ENCODE measurements around the gene GPRASP3.
"Not testable (repeated sequence)": the region's sequence is repeated elsewhere in the genome, so short reads cannot be mapped to it uniquely, and the experiment has no call there.

The GPRASP3 gene, protein sequence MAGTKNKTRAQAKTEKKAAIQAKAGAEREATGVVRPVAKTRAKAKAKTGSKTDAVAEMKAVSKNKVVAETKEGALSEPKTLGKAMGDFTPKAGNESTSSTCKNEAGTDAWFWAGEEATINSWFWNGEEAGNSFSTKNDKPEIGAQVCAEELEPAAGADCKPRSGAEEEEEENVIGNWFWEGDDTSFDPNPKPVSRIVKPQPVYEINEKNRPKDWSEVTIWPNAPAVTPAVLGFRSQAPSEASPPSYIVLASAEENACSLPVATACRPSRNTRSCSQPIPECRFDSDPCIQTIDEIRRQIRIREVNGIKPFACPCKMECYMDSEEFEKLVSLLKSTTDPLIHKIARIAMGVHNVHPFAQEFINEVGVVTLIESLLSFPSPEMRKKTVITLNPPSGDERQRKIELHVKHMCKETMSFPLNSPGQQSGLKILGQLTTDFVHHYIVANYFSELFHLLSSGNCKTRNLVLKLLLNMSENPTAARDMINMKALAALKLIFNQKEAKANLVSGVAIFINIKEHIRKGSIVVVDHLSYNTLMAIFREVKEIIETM

DNA sequence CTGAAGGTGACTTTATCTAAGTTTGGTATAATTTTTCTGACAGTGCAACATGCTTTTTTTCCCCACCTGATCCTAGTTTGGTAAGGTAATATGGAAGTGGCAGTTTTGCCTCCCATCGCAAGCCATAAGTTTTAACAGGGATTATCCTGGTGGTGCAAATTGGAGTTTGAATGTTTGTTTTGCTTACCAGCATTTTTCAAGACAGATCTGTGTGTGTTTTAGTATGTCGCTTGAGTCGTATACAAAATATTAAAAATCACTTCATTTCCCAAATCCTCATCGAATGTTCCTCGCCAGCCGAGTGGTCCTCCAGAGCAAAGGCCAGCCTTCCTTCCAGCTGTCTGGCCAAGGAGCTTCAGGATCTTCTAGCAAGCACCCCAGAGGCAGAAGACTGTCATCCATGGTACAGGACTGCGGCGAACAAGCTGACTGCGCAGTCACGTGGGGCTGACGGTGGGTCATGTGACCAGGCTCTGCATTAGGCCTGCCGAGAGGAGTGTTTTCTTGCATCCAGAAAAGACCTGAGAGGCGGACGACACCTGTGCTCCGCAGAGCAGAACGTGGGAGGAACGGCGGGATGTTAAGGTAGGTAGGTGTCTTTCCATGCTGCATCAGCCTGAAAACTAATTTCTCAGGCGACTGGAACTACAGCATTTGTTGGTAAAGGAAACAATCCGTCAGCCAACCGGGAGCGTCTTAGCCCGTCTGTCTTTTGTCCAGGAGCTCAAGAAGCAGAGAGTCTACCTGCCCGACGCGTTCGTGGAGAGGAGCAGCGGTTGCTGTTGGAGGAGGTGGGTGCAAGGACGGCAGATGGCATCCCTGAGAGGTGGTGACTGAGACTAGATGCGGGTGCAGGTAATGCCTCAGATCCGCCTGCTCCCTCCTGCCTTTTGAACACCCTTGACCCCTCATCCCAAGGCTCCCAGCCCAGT lies at the start of gene GPRASP3:
Gene GPRASP3, plus strand, starts transcription at position 507 of the 932 bp plus-strand sequence. CDS start 28,253 bp downstream, outside the sequence.
- peak; percentile 82 for DNase-seq

DNA sequence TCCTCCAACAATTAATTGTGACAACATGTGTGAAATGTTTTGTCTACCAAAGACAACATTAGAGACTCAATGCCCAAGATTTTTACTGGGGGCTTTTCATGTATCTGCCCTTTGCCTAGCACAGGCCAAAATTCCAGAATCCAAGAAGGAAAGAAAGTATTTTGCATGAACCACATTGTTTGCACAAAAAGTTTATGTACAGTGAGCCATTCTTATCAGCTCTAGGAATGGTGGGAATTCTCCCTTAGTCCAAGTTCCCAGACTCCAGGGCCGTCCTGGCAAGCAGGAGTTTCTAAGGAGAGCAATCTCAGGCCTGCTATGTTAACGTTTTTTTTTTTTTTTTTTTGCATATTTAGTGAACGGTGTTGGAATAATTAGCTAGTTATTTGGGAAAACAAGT lies 47.7 kb upstream of the GPRASP3 start:
- no peak for DNase-seq

DNA sequence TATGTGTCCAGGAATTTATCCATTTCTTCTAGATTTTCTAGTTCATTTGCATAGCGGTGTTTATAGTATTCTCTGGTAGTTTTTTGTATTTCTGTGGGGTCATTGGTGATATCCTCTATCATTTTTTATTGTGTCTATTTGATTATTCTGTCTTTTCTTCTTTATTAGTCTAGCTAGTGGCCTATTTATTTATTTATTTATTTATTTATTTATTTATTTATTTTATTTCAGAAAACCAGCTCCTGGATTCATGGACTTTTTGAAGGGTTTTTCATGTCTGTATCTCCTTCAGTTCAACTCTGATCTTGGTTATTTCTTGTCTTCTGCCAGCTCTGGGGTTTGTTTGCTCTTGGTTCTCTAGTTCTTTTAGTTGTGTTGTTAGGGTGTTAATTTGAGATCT lies 43.1 kb upstream of the GPRASP3 start:
- DNase-seq = not testable (repeated sequence)

DNA sequence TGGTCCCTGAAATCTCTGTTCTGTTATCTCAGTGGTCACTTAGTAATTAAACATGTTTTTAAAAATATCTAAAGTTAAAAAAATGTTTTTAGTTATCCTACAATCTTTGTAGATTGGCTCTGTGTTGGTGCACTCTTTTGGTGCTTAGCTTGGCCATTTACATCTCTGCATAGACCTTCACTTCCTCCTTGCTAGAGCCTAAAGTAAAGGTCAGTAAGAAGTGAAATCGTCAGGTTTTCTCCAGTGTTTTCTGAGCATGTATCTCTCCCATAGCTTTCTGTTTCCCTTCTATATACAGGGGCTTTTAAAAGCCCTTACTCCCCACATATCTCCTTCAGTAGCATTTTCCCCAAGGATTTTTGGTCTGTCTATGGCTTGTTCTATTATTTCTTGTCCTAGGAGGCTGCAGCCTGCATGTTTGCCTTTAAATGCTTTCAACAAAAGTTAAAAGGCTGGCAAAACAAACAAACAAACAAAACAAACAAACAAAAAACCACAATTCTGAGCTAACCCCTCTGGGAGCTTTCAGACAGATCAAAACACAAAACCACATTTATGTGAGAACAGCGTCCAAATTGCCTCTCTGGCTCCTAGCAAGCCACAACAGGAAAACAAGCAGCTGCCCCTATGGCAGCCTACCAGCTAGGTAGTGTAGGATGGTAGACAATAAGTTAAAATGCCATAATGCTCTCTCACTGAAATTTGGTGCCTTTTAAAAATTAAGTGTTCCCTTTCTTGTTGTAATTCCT lies 35.6 kb upstream of the GPRASP3 start:
- no peak for DNase-seq

DNA sequence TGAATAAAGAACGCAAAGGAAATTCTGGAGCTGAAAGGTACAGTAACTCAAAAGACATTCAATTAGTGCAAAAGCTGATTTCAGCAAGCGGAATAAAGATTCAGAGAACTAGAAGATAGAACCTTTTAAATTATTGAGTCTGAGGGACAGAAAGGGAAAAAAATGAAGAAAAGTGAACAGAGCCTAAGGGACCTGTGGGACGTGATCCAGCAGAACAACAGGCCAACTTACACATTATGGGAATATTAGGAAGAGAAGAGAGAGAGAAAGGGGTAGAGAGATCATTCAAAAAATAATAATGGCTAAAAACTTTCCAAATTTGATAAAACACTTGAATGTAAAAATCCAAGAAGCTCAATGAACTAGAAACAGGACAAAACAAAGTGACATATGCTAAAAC lies 25.8 kb upstream of the GPRASP3 start:
- no peak for DNase-seq

DNA sequence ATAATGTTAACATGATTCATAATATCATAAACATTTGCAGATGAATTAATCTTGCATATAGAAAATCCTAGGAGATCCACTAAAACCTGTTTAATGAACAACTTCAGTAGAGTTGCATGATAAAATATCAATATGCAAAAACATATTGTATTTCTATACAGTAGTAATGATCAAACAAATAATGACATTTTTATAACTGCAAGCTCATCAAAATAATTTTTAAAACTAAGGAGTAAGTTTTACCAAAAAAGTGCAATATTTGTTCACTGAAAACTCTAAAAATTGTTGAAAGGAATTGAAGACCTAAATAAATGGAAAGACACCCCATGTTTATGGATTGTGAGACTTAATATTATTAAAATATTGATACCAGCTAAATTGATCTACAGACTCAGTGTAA lies 24.2 kb upstream of the GPRASP3 start:
- no peak for DNase-seq

DNA sequence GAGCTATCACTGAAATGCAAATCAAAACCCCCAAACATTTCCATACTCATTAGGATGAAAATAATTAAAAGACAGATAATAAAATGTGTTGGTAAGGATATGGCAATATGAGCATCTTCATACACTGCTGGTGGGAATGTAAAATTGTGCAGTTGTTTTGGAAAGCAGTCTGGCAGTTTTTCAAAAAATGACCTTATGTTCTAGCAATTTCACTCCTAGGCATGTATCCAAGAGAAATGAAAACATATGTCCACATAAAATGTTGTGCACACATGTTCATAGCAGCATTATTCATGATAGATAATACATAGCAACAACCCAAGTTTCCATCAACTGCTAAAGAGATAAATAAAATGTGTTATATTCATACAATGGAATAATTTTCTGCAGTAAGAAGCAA lies 23.0 kb upstream of the GPRASP3 start:
- no peak for DNase-seq

DNA sequence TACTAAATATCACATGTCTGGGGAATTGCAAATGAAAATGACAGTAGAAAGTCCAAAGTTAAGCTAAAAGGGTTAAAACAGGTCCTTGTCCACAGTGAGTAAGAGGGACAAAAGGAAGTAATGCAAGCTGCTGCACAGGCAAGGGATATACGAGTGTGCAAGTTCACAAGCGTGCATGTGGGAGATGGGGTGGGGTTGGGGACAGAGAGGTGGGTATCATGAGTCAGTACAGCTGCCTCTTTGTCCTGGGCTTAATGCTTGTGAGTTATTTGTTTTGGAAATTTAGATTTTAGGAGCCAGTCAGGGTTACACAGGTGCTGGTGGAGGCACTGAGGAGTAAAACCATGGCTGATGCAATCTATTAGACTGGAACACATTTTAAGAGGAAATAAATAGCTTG lies 11.6 kb upstream of the GPRASP3 start:
- DNase-seq = no peak

DNA sequence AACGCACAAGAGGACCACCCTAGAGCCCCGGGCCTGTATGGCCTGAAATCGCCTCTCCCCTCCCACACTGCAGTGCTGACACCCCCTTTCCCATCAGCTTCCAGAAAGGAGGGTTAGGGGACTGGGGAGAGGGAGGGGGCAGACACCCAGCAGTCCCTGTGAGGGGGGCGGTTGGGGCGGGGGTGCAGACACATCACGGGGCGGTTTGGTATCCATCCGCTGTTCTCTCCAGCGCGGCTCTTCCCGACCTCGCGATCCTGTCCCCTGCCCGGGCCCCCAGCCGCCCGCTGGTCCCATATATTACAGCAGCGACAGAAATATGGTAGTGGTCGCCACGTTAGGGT lies 8.7 kb upstream of the GPRASP3 start:
- no peak for DNase-seq

DNA sequence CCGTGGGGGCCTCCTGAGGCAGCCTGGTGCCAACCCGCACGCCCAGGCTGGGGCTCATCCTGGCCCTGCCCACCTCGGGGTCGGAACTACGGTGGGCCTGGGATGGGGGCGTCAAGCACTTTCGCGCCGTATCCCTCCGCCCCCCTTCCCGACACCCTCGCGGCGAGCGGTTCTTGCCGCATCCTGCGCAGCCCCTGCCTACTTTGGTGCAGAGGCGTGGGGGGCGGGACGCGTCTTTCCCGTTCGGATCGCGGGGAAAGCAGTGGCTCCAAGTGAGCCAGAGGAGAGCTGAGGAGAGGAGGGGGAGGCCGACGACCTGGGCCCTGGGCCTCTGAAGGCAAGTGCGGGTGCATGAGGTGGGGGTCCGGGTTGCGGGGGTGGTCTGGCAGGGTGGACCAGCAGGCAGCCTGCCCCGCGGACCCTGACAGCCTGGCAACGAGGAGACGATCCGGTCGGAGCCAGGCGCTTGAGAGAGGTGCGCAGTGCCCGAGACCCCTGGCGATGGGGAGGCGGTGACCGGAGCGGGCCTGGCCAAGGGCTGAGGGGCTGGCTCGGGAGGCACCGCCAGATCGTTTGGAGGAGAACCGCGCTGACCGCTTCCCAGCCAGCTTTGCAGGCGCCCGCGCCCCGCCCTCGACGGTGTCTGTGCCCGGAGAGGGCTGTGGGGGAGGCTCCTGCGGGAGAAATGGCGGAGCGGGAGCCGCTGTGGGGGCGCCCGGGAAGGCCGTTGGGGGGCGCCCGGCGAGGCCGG lies 8.2 kb upstream of the GPRASP3 start, which contains the start of gene GPRASP2:
Gene GPRASP2, plus strand, starts transcription at position 233 of the 751 bp plus-strand sequence. CDS start 2,422 bp downstream, outside the sequence.
- DNase-seq = peak; percentile 43

DNA sequence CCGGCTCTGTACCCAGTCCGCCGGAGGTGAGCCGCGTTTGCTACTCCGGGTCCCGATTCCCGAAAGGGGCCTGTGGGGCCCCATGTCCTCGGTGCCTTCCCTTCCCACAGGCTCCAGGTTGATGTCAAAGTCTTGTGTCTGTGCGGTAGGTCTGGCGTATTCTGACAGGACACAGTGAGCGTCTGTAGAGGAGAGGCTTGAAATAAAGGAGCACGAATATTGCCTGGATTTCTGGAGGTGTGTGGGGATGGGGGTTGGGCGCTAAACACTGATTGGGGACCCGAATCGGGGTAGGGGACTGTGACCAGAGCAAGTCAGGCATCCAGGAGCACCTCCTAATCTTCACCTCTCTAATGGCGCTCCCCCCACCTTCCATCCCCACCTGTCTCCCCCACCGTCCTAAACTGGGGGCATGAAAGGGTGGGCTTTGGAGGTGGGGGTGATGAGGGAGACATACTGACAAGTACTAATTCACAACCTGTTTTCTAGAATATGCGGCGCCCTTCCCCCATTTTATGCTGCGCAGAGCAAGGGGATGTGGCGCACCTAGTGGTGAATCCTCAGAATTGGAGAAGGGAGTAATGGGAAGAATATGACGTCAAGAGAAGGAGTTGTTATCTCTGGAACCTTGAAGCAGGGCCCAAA lies 7.4 kb upstream of the GPRASP3 start:
- peak; percentile 63 for DNase-seq

DNA sequence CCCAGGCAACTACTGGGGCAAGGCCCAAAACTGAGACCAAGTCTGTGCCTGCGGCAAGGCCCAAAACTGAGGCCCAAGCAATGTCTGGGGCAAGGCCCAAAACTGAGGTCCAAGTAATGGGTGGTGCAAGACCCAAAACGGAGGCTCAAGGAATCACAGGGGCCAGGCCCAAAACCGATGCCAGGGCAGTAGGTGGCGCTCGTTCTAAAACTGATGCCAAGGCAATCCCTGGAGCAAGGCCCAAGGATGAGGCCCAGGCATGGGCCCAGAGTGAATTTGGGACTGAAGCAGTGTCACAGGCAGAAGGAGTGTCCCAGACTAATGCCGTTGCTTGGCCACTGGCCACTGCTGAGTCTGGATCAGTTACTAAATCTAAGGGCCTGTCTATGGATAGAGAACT lies 5.5 kb upstream of the GPRASP3 start:
- no peak for DNase-seq

DNA sequence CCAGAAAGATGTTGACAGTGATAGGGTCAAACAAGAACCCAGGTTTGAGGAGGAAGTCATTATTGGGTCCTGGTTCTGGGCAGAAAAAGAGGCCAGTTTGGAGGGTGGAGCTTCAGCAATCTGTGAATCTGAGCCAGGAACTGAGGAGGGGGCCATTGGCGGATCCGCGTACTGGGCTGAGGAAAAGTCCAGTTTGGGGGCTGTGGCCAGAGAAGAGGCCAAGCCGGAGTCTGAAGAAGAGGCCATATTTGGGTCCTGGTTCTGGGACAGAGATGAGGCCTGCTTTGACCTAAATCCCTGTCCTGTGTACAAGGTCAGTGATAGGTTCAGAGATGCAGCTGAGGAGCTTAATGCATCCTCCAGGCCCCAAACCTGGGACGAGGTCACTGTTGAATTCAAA lies 4.6 kb upstream of the GPRASP3 start:
- DNase-seq = no peak

DNA sequence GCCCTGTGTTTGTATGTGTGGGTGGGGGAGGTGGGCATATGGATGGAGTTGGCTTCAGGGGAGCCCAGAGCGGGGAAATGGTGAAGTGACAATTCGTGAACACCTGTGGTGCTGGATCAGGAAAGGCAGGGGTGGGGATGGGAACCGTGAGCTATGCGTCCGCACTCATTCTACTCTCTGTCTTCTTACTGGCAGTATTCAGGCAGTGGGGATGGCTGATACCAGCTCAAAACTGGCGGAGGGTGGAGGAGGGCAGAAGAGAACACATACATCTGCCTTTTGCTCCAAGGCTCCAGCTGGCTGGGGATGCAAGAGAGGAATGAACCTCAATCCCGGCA lies 595 bp downstream of the GPRASP3 start:
- DNase-seq = not testable (repeated sequence)

DNA sequence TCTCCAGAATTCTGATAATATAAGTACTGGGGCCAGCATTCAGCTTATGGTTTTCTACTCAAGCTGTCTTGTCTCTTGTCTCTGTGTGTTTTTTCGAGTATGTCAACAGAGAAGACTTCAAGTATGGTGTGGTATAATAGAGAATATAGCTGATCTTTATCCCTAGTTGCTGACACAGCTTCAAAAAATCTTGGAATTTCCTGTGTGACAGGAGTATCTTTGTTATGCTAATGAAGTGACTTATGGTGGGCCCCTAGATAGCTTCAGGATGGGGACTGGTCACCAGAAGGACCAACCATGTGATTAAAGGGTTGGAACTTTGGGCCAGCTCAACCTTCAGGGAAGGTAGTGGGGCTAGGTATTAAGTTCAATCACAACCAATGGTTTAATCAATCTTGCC lies 2.9 kb downstream of the GPRASP3 start:
- DNase-seq = no peak

DNA sequence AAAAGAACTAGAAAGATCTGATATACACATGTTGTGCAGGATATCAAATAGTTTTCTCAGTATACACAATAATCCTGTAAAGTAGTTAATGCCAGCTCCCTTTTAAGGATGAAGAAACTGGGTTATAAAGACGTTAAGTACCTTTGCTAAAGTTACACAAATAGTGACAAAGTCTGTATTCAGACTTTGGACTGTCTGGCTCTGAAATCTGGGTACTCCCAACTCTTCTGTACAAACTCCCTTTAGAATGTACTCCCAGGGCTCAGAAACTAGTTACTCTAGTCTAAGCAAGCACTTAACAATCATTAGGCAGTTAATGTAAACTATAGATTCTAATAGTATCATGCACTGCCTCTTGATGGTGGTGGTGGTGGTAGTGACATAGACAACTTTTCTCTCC lies 7.2 kb downstream of the GPRASP3 start:
- no peak for DNase-seq

DNA sequence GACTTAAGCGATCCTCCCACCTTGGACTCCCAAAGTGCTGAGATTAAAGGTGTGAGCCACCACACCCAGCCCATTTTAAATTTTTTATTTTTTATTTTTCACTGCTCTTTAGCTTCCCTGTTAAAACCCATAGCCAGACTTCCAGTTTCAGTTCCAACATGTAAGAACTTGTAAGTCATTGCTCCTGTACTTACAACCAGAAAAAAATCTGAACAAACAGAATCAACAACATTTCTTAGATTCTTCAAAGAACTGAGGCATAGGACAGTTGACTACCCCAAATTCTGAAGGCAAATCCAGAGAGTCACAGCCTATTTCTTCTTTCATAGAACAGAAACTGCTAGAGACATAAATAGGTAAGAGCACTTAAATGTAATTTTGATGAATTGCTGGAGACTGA lies 8.1 kb downstream of the GPRASP3 start:
- DNase-seq = no peak

DNA sequence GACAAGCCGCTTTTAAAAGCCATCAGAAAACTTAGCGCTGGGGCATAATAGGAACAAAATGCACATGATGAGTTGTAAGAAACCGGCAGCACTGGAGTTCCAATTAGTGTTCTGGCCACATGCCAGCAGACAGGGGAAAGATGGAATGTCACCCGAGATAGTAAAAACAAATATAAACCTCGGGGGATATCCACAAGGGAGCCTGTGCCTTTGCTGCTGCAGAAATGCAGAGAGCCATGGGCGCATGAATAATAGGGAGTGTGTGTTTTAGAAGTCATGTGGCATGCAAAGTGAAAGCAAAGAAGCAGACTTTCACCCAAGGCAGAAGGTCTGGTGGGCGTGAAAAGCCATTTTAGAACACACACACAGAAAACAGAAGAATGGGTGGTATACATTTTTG lies 19.1 kb downstream of the GPRASP3 start:
- DNase-seq = peak; percentile 64

DNA sequence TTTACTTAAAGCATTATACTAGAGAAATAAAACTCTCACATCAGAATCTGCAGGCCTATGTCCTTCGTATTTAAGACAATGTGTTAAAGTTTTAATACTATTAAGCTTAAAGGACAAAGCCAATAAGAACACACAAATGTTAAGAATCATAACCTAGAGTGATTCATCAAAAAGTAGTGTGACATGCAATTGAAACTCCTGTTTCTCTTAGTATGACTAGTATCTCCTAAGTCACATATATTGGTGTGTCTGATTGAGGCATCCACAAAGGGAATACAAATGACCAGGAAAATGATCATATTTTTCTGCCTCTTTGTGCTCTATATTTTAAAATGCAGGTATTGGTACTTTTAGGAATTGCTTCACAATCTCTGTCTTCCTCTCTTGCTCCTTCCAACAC lies 23.8 kb downstream of the GPRASP3 start:
- no peak for DNase-seq

DNA sequence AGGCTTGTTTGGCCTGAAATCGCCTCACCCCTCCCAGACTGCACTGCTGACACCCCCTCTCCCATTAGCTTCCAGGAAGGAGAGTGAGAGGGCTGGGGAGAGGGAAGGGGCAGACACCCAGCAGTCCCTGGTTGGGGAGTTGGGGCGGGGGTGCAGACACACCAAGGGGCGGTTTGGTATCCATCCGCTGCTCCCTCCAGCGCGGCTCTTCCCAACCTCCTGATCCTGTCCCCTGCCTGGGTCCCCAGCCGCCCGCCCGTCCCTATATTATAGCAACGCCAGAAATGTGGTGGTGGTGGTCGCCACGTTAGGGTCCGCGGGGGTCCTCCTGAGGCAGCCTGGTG lies 24.9 kb downstream of the GPRASP3 start:
- DNase-seq = no peak

DNA sequence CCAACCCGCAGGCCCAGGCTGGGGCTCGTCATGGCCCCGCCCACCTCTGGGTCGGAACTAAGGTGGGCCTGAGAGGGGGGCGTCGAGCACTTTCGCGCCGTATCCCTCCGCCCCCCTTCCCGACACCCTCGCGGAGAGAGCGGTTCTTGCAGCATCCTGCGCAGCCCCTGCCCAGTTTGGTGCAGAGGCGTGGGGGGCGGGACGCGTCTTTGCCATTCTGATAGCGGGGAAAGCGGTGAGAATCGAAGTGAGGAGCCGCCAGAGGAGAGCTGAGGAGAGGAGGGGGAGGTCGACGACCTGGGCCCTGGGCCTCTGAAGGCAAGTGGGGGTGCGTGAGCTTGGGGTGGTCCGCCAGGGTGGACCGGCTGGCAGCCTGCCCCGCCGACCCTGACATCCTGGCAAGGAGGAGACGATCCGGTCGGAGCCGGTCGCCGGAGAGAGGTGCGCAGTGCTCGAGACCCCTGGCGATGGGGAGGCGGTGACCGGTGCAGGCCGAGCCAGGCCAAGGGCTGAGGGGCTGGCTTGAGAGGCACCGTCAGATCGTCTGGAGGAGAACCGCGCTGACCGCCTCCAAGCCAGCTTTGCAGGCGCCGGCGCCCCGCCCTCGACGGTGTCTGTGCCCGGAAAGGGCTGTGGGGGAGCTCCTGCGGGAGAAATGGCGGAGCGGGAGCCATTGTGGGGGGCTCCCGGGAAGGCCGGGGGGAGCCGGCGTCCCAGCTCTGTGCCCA lies 25.5 kb downstream of the GPRASP3 start:
- DNase-seq = peak; percentile 1
